NCI-H2227 treated with DMSO at 0.1 percent for 48 hours (cell line): Measurements from ENCODE around the gene PLCG2.
"Not testable (repeated sequence)": the region's sequence is repeated elsewhere in the genome, so short reads cannot be mapped to it uniquely, and the experiment has no call there.

Experiments used
- DNase-seq: peaks from one replicate; lab custom pipeline; 2025; lab: John Stamatoyannopoulos, UW

Gene PLCG2

GRCh38 chr16:81790277-81790676 is 11.2 kb downstream of the PLCG2 start:
- no peak for DNase-seq

GRCh38 chr16:81790830-81791435 is 11.8 kb downstream of the PLCG2 start:
- DNase-seq, result no peak

- no peak for DNase-seq
These were observed 13.7 kb downstream of the PLCG2 start for GRCh38 chr16:81792828-81793227.

DNA sequence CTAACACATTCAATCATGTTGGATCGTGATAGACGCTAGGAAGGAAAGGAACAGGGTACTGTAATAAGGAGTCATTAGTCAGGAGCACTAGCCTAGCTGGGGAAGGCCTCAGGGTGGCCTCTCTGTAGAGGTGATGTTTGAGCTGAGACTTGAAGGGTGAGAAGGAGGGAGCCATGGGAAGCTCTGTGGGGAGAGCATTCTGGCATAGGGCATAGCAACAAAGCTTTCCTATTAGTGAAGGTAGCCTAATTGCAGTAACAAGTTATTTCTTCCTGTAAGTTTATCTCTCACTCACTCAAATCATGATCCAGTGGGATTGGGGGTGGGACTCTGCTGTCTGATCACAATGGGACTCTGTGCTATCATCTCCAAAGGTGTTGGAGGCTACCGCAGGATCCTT is 16.1 kb downstream of the PLCG2 start:
- DNase-seq, result no peak

GRCh38 chr16:81796035-81796434 is 16.9 kb downstream of the PLCG2 start:
- no peak for DNase-seq

DNA sequence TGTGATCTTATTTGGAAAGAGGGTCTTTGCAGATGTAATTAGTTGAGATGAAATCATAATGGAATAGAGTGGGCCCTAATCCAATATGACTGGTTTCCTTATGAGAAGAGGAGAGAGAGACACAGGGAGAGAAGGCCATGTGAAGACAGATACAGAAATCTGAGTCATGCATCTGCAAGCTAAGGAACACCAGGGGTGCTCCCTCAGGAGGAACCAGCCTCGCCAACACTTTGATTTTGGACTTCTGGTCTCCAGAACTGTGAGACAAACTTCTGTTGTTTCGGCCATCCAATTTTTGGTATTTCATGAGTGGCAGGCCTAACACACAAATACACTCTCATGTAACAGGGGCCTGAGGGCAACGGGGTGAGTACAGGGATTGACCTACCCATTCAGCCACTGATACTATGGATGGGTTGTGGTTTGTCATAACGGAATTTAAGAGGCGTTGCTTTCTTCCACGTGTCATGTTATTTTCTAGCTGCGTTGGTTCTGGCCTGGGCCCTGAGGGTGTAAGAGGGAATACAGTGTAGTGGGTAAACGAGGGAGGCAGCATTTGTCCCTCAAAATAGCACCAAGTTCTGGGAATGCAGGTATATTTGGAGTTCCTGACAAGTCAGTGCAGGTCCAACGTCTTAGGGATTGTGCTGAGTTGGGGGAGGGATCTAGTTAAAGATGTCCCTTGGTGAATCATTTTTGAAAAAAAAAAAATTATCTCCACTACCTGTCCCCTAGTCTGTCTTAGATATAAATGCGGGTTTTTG is 17.7 kb downstream of the PLCG2 start:
- no peak for DNase-seq

DNA sequence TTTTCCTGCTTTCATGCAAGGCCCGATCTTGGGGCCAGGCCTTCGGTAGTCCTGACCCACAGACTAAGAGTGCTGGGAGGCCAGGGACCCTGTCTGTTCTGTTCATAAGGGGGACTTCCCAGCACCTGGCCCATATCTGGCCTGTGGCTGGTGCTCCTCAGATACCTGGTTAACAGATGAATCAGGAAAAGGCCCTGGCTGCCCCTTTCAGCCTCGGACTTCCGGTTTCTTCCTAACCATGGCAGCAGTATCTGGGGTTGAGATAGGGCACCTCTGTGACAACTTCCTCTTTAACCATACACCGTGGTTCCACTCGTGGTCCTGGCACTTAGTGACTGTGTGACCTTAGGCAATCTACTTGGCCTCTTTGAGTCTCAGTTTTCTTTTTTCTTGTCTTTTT is 18.4 kb downstream of the PLCG2 start:
- DNase-seq, result no peak

DNA sequence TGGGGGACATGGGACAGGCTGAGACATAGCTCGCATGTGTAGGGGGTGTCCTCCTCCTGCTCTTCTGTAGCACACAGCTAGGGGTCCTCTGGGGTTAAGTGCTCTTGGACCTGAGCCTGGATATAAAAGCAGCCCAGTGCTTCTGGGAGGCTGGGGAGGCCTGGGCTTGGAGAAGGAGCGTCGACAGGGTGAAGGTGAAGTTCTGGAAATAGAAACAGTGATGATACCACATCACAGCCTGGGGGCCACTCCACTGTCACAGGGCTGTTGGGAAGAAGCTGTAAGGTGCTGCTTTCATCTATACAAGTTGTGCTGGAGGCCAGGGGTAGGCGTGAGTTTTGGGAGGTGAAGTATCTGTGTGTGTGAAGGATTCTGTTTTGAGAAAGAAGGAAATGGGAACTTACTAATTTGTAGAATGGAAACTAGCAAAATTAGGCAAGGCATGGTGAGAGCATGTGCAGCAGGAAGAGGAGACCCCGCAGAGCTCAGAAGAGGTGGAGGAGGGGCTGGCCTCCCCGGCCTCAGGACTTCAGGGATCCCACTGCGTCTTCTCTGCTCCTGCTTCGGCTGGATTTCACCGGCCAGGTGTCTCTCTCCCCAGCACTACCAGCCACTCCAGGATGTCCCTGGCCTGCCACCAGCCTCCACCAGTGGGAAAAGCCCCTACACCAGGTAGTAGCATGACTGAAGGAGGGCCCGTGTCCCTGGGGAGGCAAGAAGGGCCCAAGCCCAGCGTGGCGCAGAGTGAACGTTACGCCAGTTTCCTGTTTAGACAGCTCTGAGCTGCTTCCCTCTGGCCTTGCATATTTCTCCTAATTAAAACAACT is 19.4 kb downstream of the PLCG2 start:
- DNase-seq, result no peak

DNA sequence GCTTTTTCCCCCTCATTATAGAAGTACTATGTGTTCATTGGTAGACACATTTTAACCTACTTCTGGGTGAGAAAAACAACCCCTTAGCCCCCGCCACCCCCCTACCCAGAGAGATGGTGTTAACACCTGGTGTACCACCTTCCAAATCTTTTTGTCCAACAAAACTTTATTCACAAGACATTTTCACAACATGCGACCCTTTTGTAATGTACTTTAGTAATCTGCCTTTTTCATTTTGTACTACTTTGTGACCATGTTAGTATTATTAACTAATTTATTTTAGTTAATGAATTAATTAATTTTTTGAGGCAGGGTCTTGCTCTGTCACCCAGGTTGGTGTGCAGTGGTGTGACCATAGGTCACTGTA is 20.0 kb downstream of the PLCG2 start:
- DNase-seq, result no peak

DNA sequence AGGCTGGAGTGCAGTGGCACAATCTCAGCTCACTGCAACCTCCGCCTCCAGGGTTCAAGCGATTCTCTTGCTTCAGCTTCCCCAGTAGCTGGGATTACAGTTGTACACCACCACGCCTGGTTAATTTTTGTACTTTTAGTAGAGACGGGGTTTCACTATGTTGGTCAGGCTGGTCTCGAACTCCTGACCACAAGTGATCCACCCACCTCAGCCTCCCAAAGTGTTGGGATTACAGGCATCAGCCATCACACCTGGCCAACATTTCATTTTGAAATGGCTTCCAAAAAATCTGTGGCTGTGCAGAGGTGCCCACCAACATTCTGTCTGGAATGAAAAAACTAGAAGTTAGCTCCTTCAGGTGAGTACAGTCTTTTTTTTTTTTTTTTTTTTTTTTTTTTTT is 22.6 kb downstream of the PLCG2 start:
- DNase-seq, result not testable (repeated sequence)

DNA sequence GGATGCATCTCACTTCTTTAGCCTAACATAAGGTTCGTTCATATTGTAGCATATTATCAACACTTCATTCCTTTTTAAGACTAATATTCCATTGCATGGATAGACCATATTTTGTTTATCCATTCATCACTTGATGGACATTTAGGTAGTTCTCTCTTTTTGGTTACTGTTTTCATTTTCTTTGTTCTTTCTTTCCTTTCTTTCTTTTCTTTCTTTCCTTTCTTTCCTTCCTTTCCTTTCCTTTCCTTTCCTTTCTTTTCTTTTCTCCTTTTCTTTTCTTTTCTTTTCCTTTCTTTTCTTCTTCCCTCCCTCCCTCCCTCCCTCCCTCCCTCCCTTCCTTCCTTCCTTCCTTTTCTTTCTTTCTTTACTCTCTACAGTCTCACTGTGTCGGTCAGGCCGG is 24.2 kb downstream of the PLCG2 start:
- DNase-seq, result no peak

GRCh38 chr16:81804134-81804610 is 25.1 kb downstream of the PLCG2 start:
- no peak for DNase-seq

- no peak for DNase-seq
These were observed 27.6 kb downstream of the PLCG2 start for GRCh38 chr16:81806696-81807095.

- no peak for DNase-seq
These were observed 28.8 kb downstream of the PLCG2 start for GRCh38 chr16:81807767-81808358.

GRCh38 chr16:81808933-81809480 is 29.9 kb downstream of the PLCG2 start:
- DNase-seq, result no peak

DNA sequence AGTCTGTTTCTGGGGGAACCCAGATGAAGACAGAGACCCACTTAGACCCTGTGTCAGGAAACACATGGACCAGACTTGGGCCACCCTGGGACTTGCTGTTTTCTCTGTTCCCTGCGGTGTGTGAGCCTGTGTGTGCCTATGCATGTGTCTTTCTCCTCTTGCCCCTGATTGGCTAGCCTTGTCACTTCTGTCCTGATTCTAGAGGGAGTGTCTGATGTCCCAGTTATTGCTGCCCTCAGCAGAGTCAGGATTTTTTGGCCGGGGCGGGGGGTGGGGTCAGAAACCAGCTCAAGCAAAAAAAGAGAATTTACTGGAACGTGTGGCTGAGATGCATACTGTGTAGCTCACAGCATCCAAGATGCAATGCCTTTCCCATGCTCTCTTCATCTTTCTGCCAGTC is 30.5 kb downstream of the PLCG2 start:
- DNase-seq, result no peak

GRCh38 chr16:81810361-81810760 is 31.3 kb downstream of the PLCG2 start:
- DNase-seq, result no peak

DNA sequence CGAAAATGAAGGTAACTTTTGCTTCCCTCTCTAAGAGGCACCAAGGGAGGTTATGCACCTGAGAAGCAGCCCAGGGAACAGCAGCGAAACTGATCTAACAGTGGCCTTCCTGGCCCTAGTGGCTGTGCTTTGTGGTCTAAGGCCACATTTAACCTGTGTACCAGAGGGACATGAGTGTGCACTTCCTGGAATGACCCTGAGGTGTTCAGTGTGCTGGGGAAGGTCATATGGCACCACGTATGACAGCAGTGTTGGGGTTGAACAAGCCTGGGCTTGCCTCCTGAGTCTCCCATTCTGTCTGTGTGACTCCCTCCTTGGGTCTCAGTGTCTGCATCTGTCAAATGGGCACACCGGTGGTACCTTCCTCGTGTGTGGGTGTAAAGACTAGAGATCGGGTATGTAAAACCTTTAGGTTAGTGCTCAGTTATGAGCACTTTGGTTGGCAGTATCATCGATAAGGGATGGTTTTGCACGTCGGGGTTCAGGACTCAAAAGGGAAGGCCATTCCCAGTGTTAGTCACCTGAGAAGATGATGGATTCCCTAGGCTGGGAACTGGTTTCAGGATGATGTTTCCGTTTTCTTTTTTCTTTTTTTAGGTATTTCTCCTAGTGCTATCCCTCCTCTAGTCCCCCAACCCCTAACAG is 31.9 kb downstream of the PLCG2 start:
- no peak for DNase-seq

DNA sequence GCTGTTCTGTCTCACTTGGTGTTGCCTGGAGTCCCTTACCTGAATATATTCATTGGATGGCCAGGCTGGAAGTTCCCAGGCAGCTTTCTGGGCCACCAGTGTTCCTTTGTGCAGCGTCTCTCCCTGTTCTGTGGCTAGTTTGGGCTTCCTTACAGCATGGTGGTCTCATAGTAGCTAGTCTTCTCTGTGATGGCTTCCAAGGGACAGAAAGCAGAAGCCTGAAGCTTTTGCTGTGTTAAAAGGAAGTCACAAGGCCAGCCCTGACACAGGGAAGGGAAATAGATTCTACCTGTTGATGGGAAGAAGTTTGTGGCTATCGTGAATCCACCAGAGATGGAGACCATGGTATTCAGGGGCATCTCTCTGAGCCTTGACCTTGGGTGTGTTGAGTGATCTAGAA is 34.6 kb downstream of the PLCG2 start:
- no peak for DNase-seq

- DNase-seq, result no peak
These were observed 35.8 kb downstream of the PLCG2 start for GRCh38 chr16:81814751-81815428.

DNA sequence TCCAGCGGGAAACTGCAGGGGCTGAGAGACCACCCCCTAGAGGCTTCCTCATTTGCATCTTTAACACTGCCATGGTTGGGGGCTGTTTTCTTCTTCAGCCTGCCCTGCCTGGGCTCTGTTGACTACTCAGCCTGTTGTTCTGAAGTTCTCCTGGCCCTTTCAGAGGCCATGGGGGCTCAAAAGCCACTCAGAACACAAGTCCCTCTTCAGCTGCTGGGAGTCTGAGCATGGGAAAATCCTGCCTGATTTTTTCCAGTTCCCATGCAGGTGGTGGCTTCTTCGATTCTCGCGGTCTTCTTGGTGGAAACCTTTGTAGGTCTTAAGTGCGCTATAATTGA is 36.3 kb downstream of the PLCG2 start:
- DNase-seq, result no peak
